Pancreas (tissue), 10 donors: ENCODE measurements around the gene ACTR1A. TPM values are rescaled to one million over a fixed set of nuclear protein-coding genes. Genes with fewer than 3 reads are reported as not detected.
A peak's percentile ranks its signal among the peaks of the same experiment; 100 is the strongest.

Experiments
- ATAC-seq, 4 donors: fragments of 200-7000 bp; cut with Tn5 transposase; one replicate each; pipeline versions ENCODE4 v1.8.0 to v1.9.1; 2020; ENCODE audit warnings: mild to moderate bottlenecking in 4 of 4, moderate library complexity in 4 of 4
- DNase-seq, 6 donors: peaks; one replicate each; pipeline ENCODE4 v3.0.0-alpha.2; 2020
- FAIRE-seq: peaks from 2 replicates; lab custom pipeline; 2012; peaks lifted over from hg19 to GRCh38; lab: Jason Lieb, UNC
- H3K27ac ChIP-seq, 4 donors: fragments of 200-600 bp; sonication (generic); 1 replicate in 3 of 4; 2 replicates in 1 of 4; pipeline versions ENCODE4 v1.5.0 to v1.8.0; 2020
- H3K27me3 ChIP-seq, 4 donors: fragments of 200-600 bp; one replicate each; pipeline ENCODE4 v1.8.0; 2021
- H3K36me3 ChIP-seq, 3 donors: fragments of 200-600 bp; sonication (generic) in 1 of 3; one replicate each; pipeline versions ENCODE4 v1.5.0 to v1.8.0; 2020 to 2021
- H3K4me1 ChIP-seq, 3 donors: fragments of 200-600 bp; one replicate each; pipeline ENCODE4 v1.8.0; 2021
- H3K4me3 ChIP-seq, 4 donors: fragments of 200-600 bp; sonication (generic) in 2 of 4; one replicate each; pipeline versions ENCODE4 v1.5.0 to v1.8.0; 2020 to 2021
- H3K9me3 ChIP-seq, 4 donors: fragments of 200-600 bp; one replicate each; pipeline ENCODE4 v1.8.0; 2021
- WGBS, 2 donors: extraction: QIAGEN DNeasy Blood & Tissue Kit; methylation state at CpG; one replicate each; pipeline ENCODE4 v1.1.7; 2013; 5-methylcytosine and 5-hydroxymethylcytosine counted together
- intact Hi-C, 3 donors: fragments of 100-400 bp; cut with DNase I; formaldehyde crosslinking; loops; one replicate each; pipeline versions ENCODE4 v1.11.1 to v1.14.2; 2022
- polyA plus RNA-seq, 2 donors: library from polyadenylated mRNA; stranded (reverse); fragments of 200-250 nt; gene quantifications; one replicate each; pipeline ENCODE4 v1.2.3, GENCODE V29; 2013
- total RNA-seq, 6 donors: library from RNA; stranded (reverse); fragmentation: NEBNext Ultra II Directional in 4 of 6; extraction: Animal tissue kit (Norgen Biotek cat#: 25700) in 4 of 6; gene quantifications; one replicate each; pipeline versions ENCODE4 v1.2.1 to v1.2.4, GENCODE V29; 2021 to 2023
- TF ChIP-seq, protein P1 (sequence below), 4 donors: fragments of 200-600 bp; sonication (generic) in 3 of 4; IDR thresholded peaks; one replicate each; pipeline versions ENCODE4 v1.5.0 to v1.8.0; 2021; ENCODE audit warnings: antibody characterized with exemption in 4 of 4
- donor health status: healthy with polysubstance abuse.
- donor health status: DM: no; HTN: no; CAD: no; lungs with moderate emphysema.
- donor health status: DM: no; HTN: no; CAD: no.
- donor health status: control.
- donor health status: control.
- donor health status: Bipolar disorder and iron deficiency.
- donor health status: DM: yes; HTN: yes; CAD: no.
- donor health status: DM: no; HTN: no; CAD: no.
- donor health status: DM: no; HTN: no; CAD: no.
- donor health status: DM: yes; HTN: yes; CAD: no.

The ACTR1A gene
- total and polyA plus RNA-seq, 8 donors, result 22.4 to 40.9 (median 31.9) TPM

DNA sequence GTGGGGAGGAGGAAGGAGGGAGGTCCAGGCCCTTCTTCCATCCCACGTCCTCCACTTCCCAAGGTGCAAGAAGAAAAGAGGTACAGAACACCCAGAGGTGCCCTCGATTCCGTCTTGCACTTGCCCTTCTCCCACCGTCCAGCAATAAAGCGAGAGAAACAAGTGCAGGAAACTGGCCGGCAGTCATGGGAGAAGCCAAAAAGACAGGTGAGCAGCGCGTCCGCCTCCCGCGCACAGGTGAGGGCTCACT is 52.5 kb downstream of the ACTR1A start:
- TF ChIP-seq, protein P1, sequence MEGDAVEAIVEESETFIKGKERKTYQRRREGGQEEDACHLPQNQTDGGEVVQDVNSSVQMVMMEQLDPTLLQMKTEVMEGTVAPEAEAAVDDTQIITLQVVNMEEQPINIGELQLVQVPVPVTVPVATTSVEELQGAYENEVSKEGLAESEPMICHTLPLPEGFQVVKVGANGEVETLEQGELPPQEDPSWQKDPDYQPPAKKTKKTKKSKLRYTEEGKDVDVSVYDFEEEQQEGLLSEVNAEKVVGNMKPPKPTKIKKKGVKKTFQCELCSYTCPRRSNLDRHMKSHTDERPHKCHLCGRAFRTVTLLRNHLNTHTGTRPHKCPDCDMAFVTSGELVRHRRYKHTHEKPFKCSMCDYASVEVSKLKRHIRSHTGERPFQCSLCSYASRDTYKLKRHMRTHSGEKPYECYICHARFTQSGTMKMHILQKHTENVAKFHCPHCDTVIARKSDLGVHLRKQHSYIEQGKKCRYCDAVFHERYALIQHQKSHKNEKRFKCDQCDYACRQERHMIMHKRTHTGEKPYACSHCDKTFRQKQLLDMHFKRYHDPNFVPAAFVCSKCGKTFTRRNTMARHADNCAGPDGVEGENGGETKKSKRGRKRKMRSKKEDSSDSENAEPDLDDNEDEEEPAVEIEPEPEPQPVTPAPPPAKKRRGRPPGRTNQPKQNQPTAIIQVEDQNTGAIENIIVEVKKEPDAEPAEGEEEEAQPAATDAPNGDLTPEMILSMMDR (IDR thresholded peaks at IDR 0.05), result no peak
- Histone ChIP-seq H3K36me3 (no peaks in the 10 kb centered on the region), H3K9me3 (no peaks in the 10 kb centered on the region), H3K4me1 (peaks cover 0 to 5% (median 0%) of the 10 kb centered on the region in 3 donors), H3K27me3 (no peaks in the 10 kb centered on the region), H3K4me3 (peak overlapping the region; percentile 70 to 94 (median 86)), H3K27ac (peak overlapping the region; percentile 79 to 91 (median 86))
- no peak for DNase-seq
- ATAC-seq, result peak in 2 of 4 donors; percentile 0 to 1
- FAIRE-seq, result no peak
- WGBS, 2 donors, result 0% methylated on average over 10 to 11 of the region's 11 CpGs
- intact Hi-C loops, result no loop called here

DNA sequence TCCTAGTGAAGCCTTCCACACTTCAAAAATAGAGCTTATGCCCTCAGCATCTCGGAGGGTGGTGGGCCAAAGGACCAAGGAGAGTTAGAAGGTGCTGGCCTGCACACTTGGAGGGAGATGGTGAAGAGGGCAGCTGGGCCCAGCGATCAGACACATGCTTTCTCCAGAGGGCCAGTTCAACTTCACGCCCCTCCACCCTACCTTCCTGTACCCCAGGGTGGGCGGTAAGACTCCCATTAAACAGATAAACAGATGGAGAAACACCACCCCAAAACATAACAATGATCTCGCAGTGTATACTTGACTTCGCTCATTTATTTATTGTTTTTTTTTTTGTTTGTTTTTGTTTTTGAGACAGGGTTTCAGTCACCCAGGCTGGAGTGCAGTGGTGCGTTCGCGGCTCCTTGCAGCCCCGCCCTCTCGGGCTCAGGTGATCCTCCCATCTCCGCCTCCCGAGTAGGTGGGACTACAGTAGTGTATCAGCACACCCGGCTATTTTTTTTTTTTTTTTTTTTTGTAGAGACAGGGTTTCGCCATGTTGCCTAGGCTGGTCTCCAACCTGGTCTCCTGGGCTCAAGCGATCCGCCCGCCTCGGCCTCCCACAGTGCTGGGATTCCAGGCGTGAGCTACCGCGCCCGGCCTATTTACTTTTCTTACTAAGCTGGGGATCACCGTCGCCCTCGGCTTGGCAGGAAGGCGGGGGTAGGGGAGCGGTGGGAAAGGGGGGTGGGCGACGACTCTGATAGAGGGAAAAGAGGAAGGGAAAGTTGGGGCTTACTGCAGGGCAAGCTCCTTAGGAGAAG is 53.0 kb downstream of the ACTR1A start:
- peak overlapping the region; percentile 79 to 91 (median 86) for H3K27ac ChIP-seq
- H3K9me3 ChIP-seq, result no peaks in the 10 kb centered on the region
- peaks cover 0 to 5% (median 0%) of the 10 kb centered on the region in 3 donors for H3K4me1 ChIP-seq
- intact Hi-C loops, result no loop called here
- WGBS, 2 donors, result 5% methylated on average over 29 to 30 of the region's 30 CpGs
- peak; percentile 80 to 92 (median 88) for DNase-seq
- FAIRE-seq, result no peak
- no peaks in the 10 kb centered on the region for H3K36me3 ChIP-seq
- H3K4me3 ChIP-seq, result peak overlapping the region; percentile 70 to 94 (median 86)
- no peaks in the 10 kb centered on the region for H3K27me3 ChIP-seq
- ATAC-seq, result peak; percentile 79 to 88 (median 84)
- TF ChIP-seq, protein P1 (IDR thresholded peaks at IDR 0.05), result no peak

DNA sequence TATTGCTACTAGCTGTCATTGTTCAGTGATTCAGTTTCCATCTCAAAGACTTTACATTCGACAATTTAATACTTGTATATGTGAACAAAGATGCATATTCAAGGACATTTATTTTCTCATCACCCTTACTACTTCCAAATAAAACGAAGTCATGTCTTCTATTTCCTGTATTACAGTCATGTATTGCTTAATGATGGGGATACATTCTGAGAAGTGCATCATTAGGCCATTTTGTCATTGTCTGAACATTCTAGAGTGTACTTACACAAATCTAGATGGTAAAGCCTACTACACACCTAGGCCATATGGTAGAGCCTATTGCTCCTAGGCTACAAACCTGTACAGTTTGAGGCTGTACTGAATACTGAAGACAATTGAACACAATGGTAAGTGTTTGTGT is 57.7 kb downstream of the ACTR1A start:
- no peak for DNase-seq
- no peak for ATAC-seq
- Histone ChIP-seq H3K27me3 (no peaks in the 10 kb centered on the region), H3K4me3 (no peak overlapping the region), H3K4me1 (peaks cover 0 to 5% (median 0%) of the 10 kb centered on the region in 3 donors), H3K27ac (no peak overlapping the region), H3K9me3 (no peaks in the 10 kb centered on the region), H3K36me3 (no peaks in the 10 kb centered on the region)
- TF ChIP-seq, protein P1 (IDR thresholded peaks at IDR 0.05), result no peak
- no peak for FAIRE-seq
- 55 to 64% methylated on average over 2 of the region's 2 CpGs for WGBS, 2 donors
- intact Hi-C loops, result no loop called here

DNA sequence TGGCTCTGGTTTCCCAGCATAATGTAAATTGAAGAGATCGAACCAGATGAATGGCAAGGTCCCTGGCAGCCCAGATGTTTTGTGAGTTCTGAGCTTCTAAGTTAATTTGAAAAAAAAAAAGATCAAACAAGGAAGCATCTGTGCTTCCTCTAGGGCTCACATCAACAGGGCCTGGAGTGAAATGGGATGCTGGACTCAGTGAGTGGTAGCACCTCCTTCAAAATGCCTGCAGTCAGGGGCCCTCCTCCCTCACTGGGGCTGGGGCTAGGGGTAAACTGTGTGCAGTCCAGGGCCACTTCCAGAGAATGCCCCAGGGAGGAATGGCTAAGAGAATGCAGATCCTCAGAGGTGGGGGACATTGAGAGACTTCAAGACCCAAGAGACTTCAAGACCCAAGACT is 64.1 kb downstream of the ACTR1A start:
- 66 to 86% methylated on average over 1 of the region's 1 CpG for WGBS, 2 donors
- intact Hi-C loops, result no loop called here
- TF ChIP-seq, protein P1 (IDR thresholded peaks at IDR 0.05), result no peak
- Histone ChIP-seq H3K4me1 (no peaks in the 10 kb centered on the region), H3K9me3 (no peaks in the 10 kb centered on the region), H3K4me3 (no peak overlapping the region), H3K27ac (no peak overlapping the region), H3K36me3 (no peaks in the 10 kb centered on the region), H3K27me3 (no peaks in the 10 kb centered on the region)
- DNase-seq (no peak), ATAC-seq (no peak), FAIRE-seq (no peak)

DNA sequence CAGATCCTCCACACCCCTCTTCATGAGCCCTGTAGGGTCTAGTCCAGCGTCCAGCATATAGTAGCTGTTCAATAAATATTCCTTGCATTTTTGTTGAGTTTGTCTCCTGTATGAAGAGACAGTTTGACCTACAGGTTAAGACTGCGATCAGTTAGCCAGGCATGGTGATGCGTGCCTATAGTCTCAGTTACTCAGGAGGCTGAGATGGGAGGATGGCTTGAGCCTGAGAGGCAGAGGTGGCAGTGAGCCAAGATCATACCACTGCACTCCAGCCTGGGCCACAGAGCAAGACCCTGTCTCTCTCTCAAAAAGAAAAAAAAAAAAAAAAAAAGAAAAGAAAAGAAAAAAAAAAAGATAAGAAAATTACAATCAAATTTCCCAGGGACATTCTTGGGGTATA is 65.0 kb downstream of the ACTR1A start:
- Histone ChIP-seq H3K27me3 (no peaks in the 10 kb centered on the region), H3K4me1 (no peaks in the 10 kb centered on the region), H3K9me3 (no peaks in the 10 kb centered on the region), H3K4me3 (no peak overlapping the region), H3K27ac (no peak overlapping the region), H3K36me3 (no peaks in the 10 kb centered on the region)
- DNase-seq, result no peak
- TF ChIP-seq, protein P1 (IDR thresholded peaks at IDR 0.05), result no peak
- intact Hi-C loops, result no loop called here
- WGBS, 2 donors, result 84 to 88% methylated on average over 3 of the region's 3 CpGs
- no peak for FAIRE-seq
- ATAC-seq, result no peak
